Measurements from ENCODE around the gene MATR3. TPM values are rescaled to one million over a fixed set of nuclear protein-coding genes. Genes with fewer than 3 reads are reported as not detected.

The MATR3 gene
- total RNA-seq, 4 donors from 2014 or later = 194 to 326 (median 314) TPM

DNA sequence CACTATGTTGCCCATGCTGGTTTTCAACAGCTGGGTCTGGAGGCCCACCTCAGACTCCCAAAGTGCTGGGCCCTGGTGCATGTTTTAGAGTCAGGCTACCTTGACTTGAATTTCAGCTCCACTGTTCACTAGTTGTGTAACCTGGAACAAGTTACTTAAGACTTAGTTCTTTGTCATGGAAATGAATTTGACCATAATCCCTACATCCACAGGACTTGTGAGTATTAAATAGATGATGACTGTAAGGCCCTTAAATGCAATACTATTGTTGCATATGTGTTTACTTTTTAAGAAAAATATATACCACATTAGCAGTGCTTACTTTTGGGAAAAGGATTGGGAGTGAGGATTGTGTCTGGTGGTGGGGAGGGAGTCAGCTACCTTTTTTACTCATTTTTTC, 64.5 kb downstream of the MATR3 start:
- H3K27me3 ChIP-seq = no peaks in the 10 kb centered on the region
- TF ChIP-seq, protein P1, sequence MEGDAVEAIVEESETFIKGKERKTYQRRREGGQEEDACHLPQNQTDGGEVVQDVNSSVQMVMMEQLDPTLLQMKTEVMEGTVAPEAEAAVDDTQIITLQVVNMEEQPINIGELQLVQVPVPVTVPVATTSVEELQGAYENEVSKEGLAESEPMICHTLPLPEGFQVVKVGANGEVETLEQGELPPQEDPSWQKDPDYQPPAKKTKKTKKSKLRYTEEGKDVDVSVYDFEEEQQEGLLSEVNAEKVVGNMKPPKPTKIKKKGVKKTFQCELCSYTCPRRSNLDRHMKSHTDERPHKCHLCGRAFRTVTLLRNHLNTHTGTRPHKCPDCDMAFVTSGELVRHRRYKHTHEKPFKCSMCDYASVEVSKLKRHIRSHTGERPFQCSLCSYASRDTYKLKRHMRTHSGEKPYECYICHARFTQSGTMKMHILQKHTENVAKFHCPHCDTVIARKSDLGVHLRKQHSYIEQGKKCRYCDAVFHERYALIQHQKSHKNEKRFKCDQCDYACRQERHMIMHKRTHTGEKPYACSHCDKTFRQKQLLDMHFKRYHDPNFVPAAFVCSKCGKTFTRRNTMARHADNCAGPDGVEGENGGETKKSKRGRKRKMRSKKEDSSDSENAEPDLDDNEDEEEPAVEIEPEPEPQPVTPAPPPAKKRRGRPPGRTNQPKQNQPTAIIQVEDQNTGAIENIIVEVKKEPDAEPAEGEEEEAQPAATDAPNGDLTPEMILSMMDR (IDR thresholded peaks at IDR 0.05) = no peak
- TF ChIP-seq POLR2AphosphoS5 (IDR thresholded peaks at IDR 0.05) (no peak), EP300 (IDR thresholded peaks at IDR 0.05) (no peak), POLR2A (IDR thresholded peaks at IDR 0.05) (no peak)
- H3K9me3 ChIP-seq = no peaks in the 10 kb centered on the region
- H3K4me1 ChIP-seq = peaks cover 0 to 61% (median under 1%) of the 10 kb centered on the region in 3 donors
- no peak for ATAC-seq
- H3K4me3 ChIP-seq = no peak overlapping the region
- no peak overlapping the region for H3K27ac ChIP-seq
- H3K36me3 ChIP-seq = peaks cover 0 to 13% of the 10 kb centered on the region in 2 donors

- H3K4me1 ChIP-seq = peaks cover 0 to 54% (median 0%) of the 10 kb centered on the region in 3 donors
- peaks cover 0 to 30% of the 10 kb centered on the region in 2 donors for H3K36me3 ChIP-seq
- H3K27ac ChIP-seq = no peak overlapping the region
- H3K27me3 ChIP-seq = no peaks in the 10 kb centered on the region
- TF ChIP-seq POLR2AphosphoS5 (IDR thresholded peaks at IDR 0.05) (no peak), EP300 (IDR thresholded peaks at IDR 0.05) (no peak), POLR2A (IDR thresholded peaks at IDR 0.05) (no peak)
- TF ChIP-seq, protein P1 (IDR thresholded peaks at IDR 0.05) = no peak
- WGBS, 2 donors (ENCODE audit: low coverage in 1 of 2) = 88 to 91% methylated on average over 4 of the region's 4 CpGs
- H3K4me3 ChIP-seq = no peak overlapping the region
- H3K9me3 ChIP-seq = no peaks in the 10 kb centered on the region
- ATAC-seq = no peak
These were observed 66.8 kb downstream of the MATR3 start for GRCh38 chr5:139360384-139360783.

GRCh38 chr5:139361835-139362429, 68.4 kb downstream of the MATR3 start:
- no peak for ATAC-seq
- TF ChIP-seq EP300 (IDR thresholded peaks at IDR 0.05) = no peak
- TF ChIP-seq POLR2AphosphoS5 (IDR thresholded peaks at IDR 0.05) = no peak
- TF ChIP-seq, protein P1 (IDR thresholded peaks at IDR 0.05) = no peak
- TF ChIP-seq POLR2A (IDR thresholded peaks at IDR 0.05) = no peak
- no peaks in the 10 kb centered on the region for H3K9me3 ChIP-seq
- H3K36me3 ChIP-seq = peaks cover 0 to 46% of the 10 kb centered on the region in 2 donors
- H3K4me1 ChIP-seq = peaks cover 0 to 38% (median 0%) of the 10 kb centered on the region in 3 donors
- H3K27ac ChIP-seq = no peak overlapping the region
- no peak overlapping the region for H3K4me3 ChIP-seq
- no peaks in the 10 kb centered on the region for H3K27me3 ChIP-seq
- WGBS, 2 donors (ENCODE audit: low coverage in 1 of 2) = 50 to 68% methylated on average over 1 to 6 of the region's 6 CpGs

DNA sequence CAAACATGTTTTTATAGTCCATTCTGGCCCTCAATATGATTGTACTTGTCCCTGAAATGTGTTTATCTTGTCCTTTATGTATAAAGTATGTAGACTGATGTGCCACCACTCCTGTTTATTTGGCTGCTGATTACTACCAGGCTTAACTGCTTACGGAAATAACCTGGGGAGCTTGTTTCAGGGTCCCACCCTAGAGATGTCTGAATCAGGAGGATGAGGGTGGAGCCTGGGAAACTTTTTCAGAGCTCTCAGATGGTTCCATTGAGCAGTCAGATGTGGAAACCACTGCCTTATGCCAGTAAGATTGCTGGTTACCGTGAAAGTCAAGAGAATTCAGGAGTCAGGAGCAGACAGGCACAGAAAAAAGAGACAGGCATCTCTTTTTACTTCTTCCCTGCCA, 70.4 kb downstream of the MATR3 start:
- no peak overlapping the region for H3K27ac ChIP-seq
- no peaks in the 10 kb centered on the region for H3K9me3 ChIP-seq
- no peak for ATAC-seq
- no peak for TF ChIP-seq POLR2AphosphoS5 (IDR thresholded peaks at IDR 0.05)
- TF ChIP-seq EP300 (IDR thresholded peaks at IDR 0.05) = no peak
- TF ChIP-seq POLR2A (IDR thresholded peaks at IDR 0.05) = no peak
- TF ChIP-seq, protein P1 (IDR thresholded peaks at IDR 0.05) = no peak
- WGBS, 2 donors (ENCODE audit: low coverage in 1 of 2) = 76 to 80% methylated on average over 2 of the region's 2 CpGs
- peaks cover 0 to 25% (median 0%) of the 10 kb centered on the region in 3 donors for H3K4me1 ChIP-seq
- no peaks in the 10 kb centered on the region for H3K27me3 ChIP-seq
- H3K4me3 ChIP-seq = no peak overlapping the region
- H3K36me3 ChIP-seq = peaks cover 0 to 57% of the 10 kb centered on the region in 2 donors

DNA sequence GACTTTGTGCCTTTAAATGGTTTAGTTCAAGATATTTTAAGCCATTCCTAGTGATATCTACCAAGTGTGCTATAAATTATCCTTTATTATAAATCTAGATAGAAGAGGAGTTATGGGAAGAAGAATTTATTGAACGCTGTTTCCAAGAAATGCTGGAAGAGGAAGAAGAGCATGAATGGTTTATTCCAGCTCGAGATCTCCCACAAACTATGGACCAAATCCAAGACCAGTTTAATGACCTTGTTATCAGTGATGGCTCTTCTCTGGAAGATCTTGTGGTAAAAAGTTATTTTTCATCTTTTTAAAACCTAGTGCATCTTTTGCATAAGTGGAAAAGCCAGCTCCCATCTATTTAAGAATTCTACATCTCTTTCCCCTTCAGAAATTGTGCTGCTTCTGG, 70.9 kb downstream of the MATR3 start:
- WGBS, 2 donors (ENCODE audit: low coverage in 1 of 2) = 64 to 67% methylated on average over 2 of the region's 2 CpGs
- Histone ChIP-seq H3K4me1 (peaks cover 0 to 23% (median 0%) of the 10 kb centered on the region in 3 donors), H3K27me3 (no peaks in the 10 kb centered on the region), H3K27ac (no peak overlapping the region), H3K4me3 (no peak overlapping the region), H3K9me3 (no peaks in the 10 kb centered on the region), H3K36me3 (peaks cover 0 to 62% of the 10 kb centered on the region in 2 donors)
- ATAC-seq = no peak
- TF ChIP-seq POLR2A (IDR thresholded peaks at IDR 0.05) (no peak), EP300 (IDR thresholded peaks at IDR 0.05) (no peak), POLR2AphosphoS5 (IDR thresholded peaks at IDR 0.05) (no peak)
- TF ChIP-seq, protein P1 (IDR thresholded peaks at IDR 0.05) = no peak

All from gastroesophageal sphincter (tissue), 4 donors.